NCI-H2196 (cell line): ENCODE results near the gene HES5.

ENCODE experiments used
- DNase-seq: peaks from one replicate; lab custom pipeline; 2025; ENCODE audit not compliant: unreplicated experiment; lab: John Stamatoyannopoulos, UW

Gene HES5

GRCh38 chr1:2516124-2516523 lies 13.9 kb downstream of the HES5 start:
- no peak for DNase-seq

- DNase-seq: no peak
Observed at GRCh38 chr1:2515763-2516080, 14.3 kb downstream of the HES5 start.

- DNase-seq: no peak
Observed at GRCh38 chr1:2514863-2515762, 14.9 kb downstream of the HES5 start.

- no peak for DNase-seq
Observed at GRCh38 chr1:2513939-2514652, 16.0 kb downstream of the HES5 start.

GRCh38 chr1:2512862-2513421 lies 17.1 kb downstream of the HES5 start:
- DNase-seq: no peak

- DNase-seq: no peak
Observed at GRCh38 chr1:2510366-2511155, 19.5 kb downstream of the HES5 start.

- DNase-seq: peak; percentile 33
Observed at GRCh38 chr1:2509589-2509988, 20.5 kb downstream of the HES5 start.

- DNase-seq: no peak
Observed at GRCh38 chr1:2508751-2509150, 21.3 kb downstream of the HES5 start.

GRCh38 chr1:2508180-2508579 lies 21.9 kb downstream of the HES5 start:
- no peak for DNase-seq

GRCh38 chr1:2507744-2508155 lies 22.3 kb downstream of the HES5 start:
- no peak for DNase-seq

GRCh38 chr1:2506901-2507565 lies 23.0 kb downstream of the HES5 start:
- no peak for DNase-seq

- DNase-seq: no peak
Observed at GRCh38 chr1:2506007-2506860, 23.8 kb downstream of the HES5 start.

- DNase-seq: no peak
Observed at GRCh38 chr1:2505461-2505994, 24.5 kb downstream of the HES5 start.

GRCh38 chr1:2504949-2505272 lies 25.2 kb downstream of the HES5 start:
- no peak for DNase-seq

- DNase-seq: no peak
Observed at GRCh38 chr1:2504225-2504948, 25.7 kb downstream of the HES5 start.

GRCh38 chr1:2503554-2504224 lies 26.4 kb downstream of the HES5 start:
- no peak for DNase-seq

- DNase-seq: no peak
Observed at GRCh38 chr1:2502661-2503553, 27.2 kb downstream of the HES5 start.

GRCh38 chr1:2502210-2502609 lies 27.9 kb downstream of the HES5 start:
- no peak for DNase-seq
